IMR-90 (cell line): Measurements from ENCODE around the gene CEACAM1. TPM values are rescaled to one million over a fixed set of nuclear protein-coding genes. Genes with fewer than 3 reads are reported as not detected.

Source experiments
- ATAC-seq: fragments of 200-7000 bp; cut with Tn5 transposase; 2 replicates; pipeline ENCODE4 v1.9.1; 2020; ENCODE audit warnings: low read depth, mild to moderate bottlenecking, moderate library complexity
- BruUV-seq: library from RNA; stranded (reverse); fragments of 400-500 nt; replicated peaks from 2 replicates; lab custom pipeline; 2021; lab: Mats Ljungman, UMichigan
- CTCF ChIA-PET: fragments of 300-600 bp; formaldehyde crosslinking; extraction: SDS; loops from one replicate; lab custom pipeline; 2021; ENCODE audit warnings: antibody characterized with exemption; lab: Yijun Ruan, JAX
- POLR2A ChIA-PET: fragments of 300-600 bp; sonication (Branson Sonifier 250); formaldehyde crosslinking; loops from one replicate; lab custom pipeline; 2022; ENCODE audit warnings: antibody characterized with exemption; ENCODE audit not compliant: unreplicated experiment; lab: Charles Lee
- DNase-seq: peaks from one replicate; pipeline ENCODE4 v3.0.0; 2013
- H2AFZ ChIP-seq: replicated peaks from 2 replicates; pipeline ENCODE3; 2013; ENCODE audit warnings: low read length, mild to moderate bottlenecking; ENCODE audit not compliant: poor library complexity
- H2AK5ac ChIP-seq: 2 replicates; pipeline ENCODE4 v1.6.1; 2013; ENCODE audit warnings: low read depth, low read length, inconsistent platforms
- H2AK9ac ChIP-seq: replicated peaks from 2 replicates; pipeline ENCODE3; 2013; ENCODE audit warnings: mild to moderate bottlenecking, low read depth, low read length, moderate library complexity; ENCODE audit not compliant: poor library complexity
- H2BK120ac ChIP-seq: 2 replicates; pipeline ENCODE4 v1.6.1; 2013; ENCODE audit warnings: low read depth, low read length, inconsistent platforms
- H2BK15ac ChIP-seq: 3 replicates; pipeline ENCODE4 v1.6.1; 2013; ENCODE audit warnings: low read depth, low read length, inconsistent platforms
- H2BK20ac ChIP-seq: 2 replicates; pipeline ENCODE4 v1.6.1; 2013; ENCODE audit warnings: low read depth, mild to moderate bottlenecking, inconsistent platforms, low read length, moderate library complexity
- H2BK5ac ChIP-seq: 2 replicates; pipeline ENCODE4 v1.6.1; 2013; ENCODE audit warnings: mild to moderate bottlenecking, low read depth, low read length, inconsistent platforms; ENCODE audit not compliant: poor library complexity, severe bottlenecking
- H3K14ac ChIP-seq: replicated peaks from 2 replicates; pipeline ENCODE4 v1.6.1; 2013; ENCODE audit warnings: low read depth, low read length, inconsistent platforms
- H3K18ac ChIP-seq: 2 replicates; pipeline ENCODE4 v1.6.1; 2013; ENCODE audit warnings: low read depth, low read length, control low read depth
- H3K23ac ChIP-seq: 2 replicates; pipeline ENCODE4 v1.6.1; 2013; ENCODE audit warnings: low read depth, low read length, inconsistent platforms
- H3K27ac ChIP-seq: 2 replicates; pipeline ENCODE4 v1.5.1; 2013; ENCODE audit warnings: mild to moderate bottlenecking, control low read depth, low read length; ENCODE audit not compliant: insufficient read depth
- H3K27me3 ChIP-seq: 2 replicates; pipeline ENCODE4 v1.6.1; 2013; ENCODE audit warnings: low read length; ENCODE audit not compliant: control insufficient read depth, insufficient read depth
- H3K36me3 ChIP-seq: 2 replicates; pipeline ENCODE4 v1.6.1; 2013; ENCODE audit warnings: low read length, mixed read lengths; ENCODE audit not compliant: control insufficient read depth, insufficient read depth
- H3K4ac ChIP-seq: 2 replicates; pipeline ENCODE4 v1.6.1; 2013; ENCODE audit warnings: low read depth, low read length, inconsistent platforms
- H3K4me1 ChIP-seq: 2 replicates; pipeline ENCODE4 v1.6.1; 2013; ENCODE audit warnings: low read length, mixed read lengths; ENCODE audit not compliant: control insufficient read depth, insufficient read depth
- H3K4me2 ChIP-seq: 2 replicates; pipeline ENCODE4 v1.6.1; 2013; ENCODE audit warnings: low read depth, mild to moderate bottlenecking, control low read depth, low read length, moderate library complexity
- H3K4me3 ChIP-seq: 2 replicates; pipeline ENCODE4 v1.5.1; 2013; ENCODE audit warnings: low read depth, mild to moderate bottlenecking, control low read depth, low read length, moderate library complexity; ENCODE audit not compliant: insufficient read depth
- H3K56ac ChIP-seq: 2 replicates; pipeline ENCODE4 v1.6.1; 2013; ENCODE audit warnings: low read length, inconsistent platforms; ENCODE audit not compliant: insufficient read depth; ENCODE audit errors: extremely low read depth
- H3K79me1 ChIP-seq, 2 experiments: 2 replicates each; pipeline ENCODE4 v1.6.1; 2013; ENCODE audit warnings: low read length in 2 of 2, inconsistent platforms in 1 of 2, low read depth in 1 of 2
- H3K9ac ChIP-seq: 2 replicates; pipeline ENCODE4 v1.6.1; 2013; ENCODE audit warnings: low read depth, low read length, control low read depth
- H3K9me1 ChIP-seq: 2 replicates; pipeline ENCODE4 v1.6.1; 2013; ENCODE audit warnings: low read length, inconsistent platforms; ENCODE audit not compliant: insufficient read depth
- H3K9me3 ChIP-seq: 2 replicates; pipeline ENCODE4 v1.6.1; 2013; ENCODE audit warnings: low read length; ENCODE audit not compliant: control insufficient read depth, insufficient read depth
- H4K20me1 ChIP-seq: 2 replicates; pipeline ENCODE4 v1.6.1; 2013; ENCODE audit warnings: low read length, inconsistent platforms; ENCODE audit not compliant: insufficient read depth
- H4K5ac ChIP-seq: 2 replicates; pipeline ENCODE4 v1.6.1; 2013; ENCODE audit warnings: mild to moderate bottlenecking, low read depth, low read length, control low read depth
- H4K8ac ChIP-seq, 2 experiments: 2 replicates each; pipeline ENCODE4 v1.6.1; 2013; ENCODE audit warnings: low read depth in 2 of 2, low read length in 2 of 2, control low read depth in 1 of 2, inconsistent platforms in 1 of 2
- H4K91ac ChIP-seq: 2 replicates; pipeline ENCODE4 v1.6.1; 2013; ENCODE audit warnings: low read depth, low read length, inconsistent platforms; ENCODE audit not compliant: insufficient read depth
- BHLHE40 ChIP-seq: fragments of 150-350 bp; IDR thresholded peaks from 2 replicates; pipeline ENCODE4 v1.6.1; 2016; ENCODE audit warnings: mild to moderate bottlenecking, low read depth, low read length
- CHD1 ChIP-seq: IDR thresholded peaks from 2 replicates; pipeline ENCODE4 v1.6.1; 2012; ENCODE audit warnings: low read depth, low read length, improper control_type of control experiment
- ELK1 ChIP-seq: fragments of 150-350 bp; IDR thresholded peaks from 2 replicates; pipeline ENCODE4 v1.6.1; 2016; ENCODE audit warnings: low read depth, mild to moderate bottlenecking, low read length, moderate library complexity, borderline replicate concordance
- MXI1 ChIP-seq: IDR thresholded peaks from 2 replicates; pipeline ENCODE4 v1.6.1; 2012; ENCODE audit warnings: low read depth, mild to moderate bottlenecking, low read length, moderate library complexity, borderline replicate concordance
- NFE2L2 ChIP-seq: fragments of 150-350 bp; IDR thresholded peaks from 2 replicates; pipeline ENCODE4 v1.6.1; 2016; ENCODE audit warnings: low read depth, mild to moderate bottlenecking, low read length
- POLR2A ChIP-seq: IDR thresholded peaks from 2 replicates; pipeline ENCODE4 v1.6.1; 2012; ENCODE audit warnings: mild to moderate bottlenecking, low read depth, low read length
- RFX5 ChIP-seq: IDR thresholded peaks from 2 replicates; pipeline ENCODE4 v1.8.0; 2012; ENCODE audit warnings: low read depth, mild to moderate bottlenecking, low read length, moderate library complexity
- SMC3 ChIP-seq: fragments of 150-350 bp; IDR thresholded peaks from 2 replicates; pipeline ENCODE4 v1.6.1; 2016; ENCODE audit warnings: low read depth, mild to moderate bottlenecking, antibody characterized with exemption, low read length, moderate library complexity
- WGBS, 2 experiments: methylation state at CpG; one replicate each; pipeline versions ENCODE4 v1.1.5 to v1.1.7; 2013; ENCODE audit warnings: missing lambda C conversion rate in 2 of 2; ENCODE audit not compliant: insufficient read length in 1 of 2; ENCODE audit errors: extremely low coverage in 2 of 2; 5-methylcytosine and 5-hydroxymethylcytosine counted together
- dilution Hi-C: fragments of 300-500 bp; cut with HindIII; formaldehyde crosslinking; loops from one replicate; pipeline ENCODE4 v1.14.3; 2018; ENCODE audit warnings: low sequenced_read_pairs; ENCODE audit not compliant: unreplicated experiment
- in situ Hi-C: fragments of 300-500 bp; cut with MboI; formaldehyde crosslinking; loops from 3 replicates; pipeline ENCODE4 v1.14.3; 2019; ENCODE audit warnings: low sequenced_read_pairs, inconsistent platforms, mixed read lengths
- intact Hi-C: fragments of 100-400 bp; cut with micrococcal nuclease; formaldehyde crosslinking; loops from 2 replicates; pipeline ENCODE4 v1.10.0; 2022
- polyA plus RNA-seq, 3 experiments: library from polyadenylated mRNA; depleted of rRNA; stranded (reverse); fragments of >200 nt; gene quantifications; 2 replicates each; pipeline ENCODE4 v1.2.3, GENCODE V29; 2012; ENCODE audit warnings: low replicate concordance in 1 of 3
- total RNA-seq: library from RNA; depleted of rRNA; stranded (reverse); fragments of >200 nt; gene quantifications from 2 replicates; pipeline ENCODE4 v1.2.3, GENCODE V29; 2012
- TF ChIP-seq, protein P1 (sequence below): fragments of 150-350 bp; IDR thresholded peaks from 2 replicates; pipeline ENCODE4 v1.6.1; 2017; ENCODE audit warnings: mild to moderate bottlenecking, antibody characterized with exemption, low read length, low read depth

Gene CEACAM1
- total and polyA plus RNA-seq, 2 of the 4 experiments (the other 2 are of a cell fraction): not detected

DNA sequence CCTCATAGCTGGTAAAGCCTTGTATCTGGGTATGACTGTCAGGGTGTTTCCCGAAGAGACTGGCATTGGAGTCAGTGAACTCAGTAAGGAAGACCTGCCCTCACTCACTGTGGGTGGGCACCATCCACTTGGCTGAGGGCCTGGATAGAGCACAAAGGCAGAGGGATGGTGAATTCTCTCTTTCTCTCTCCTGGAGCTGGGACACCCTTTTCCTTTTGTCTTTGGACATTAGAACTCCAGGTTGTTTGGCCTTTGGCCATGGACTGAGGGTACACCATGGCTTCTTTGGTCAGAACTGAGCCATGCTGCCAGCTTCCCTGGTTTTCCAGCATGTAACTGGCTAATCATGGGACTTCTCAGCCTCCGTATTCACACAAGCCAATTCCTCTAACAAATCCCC, 4.6 kb upstream of the CEACAM1 start:
- WGBS, 2 experiments: no CpG with 5 or more reads among the region's 2 CpGs
- Histone ChIP-seq H3K36me3 (no peaks in the 10 kb centered on the region), H3K9me3 (no peaks in the 10 kb centered on the region), H2BK5ac (no peak overlapping the region), H3K27me3 (peaks cover 7% of the 10 kb centered on the region), H4K8ac (no peak overlapping the region), H3K4ac (no peak overlapping the region), H3K27ac (no peak overlapping the region), H2AK9ac (no peak overlapping the region), H4K5ac (no peak overlapping the region), H3K4me2 (no peak overlapping the region), H3K9me1 (no peaks in the 10 kb centered on the region), H4K20me1 (no peaks in the 10 kb centered on the region), H3K4me1 (no peaks in the 10 kb centered on the region), H3K23ac (no peak overlapping the region), H3K4me3 (no peak overlapping the region), H4K91ac (no peak overlapping the region), H2BK20ac (no peak overlapping the region), H2BK120ac (no peak overlapping the region), H2AK5ac (no peak overlapping the region), H2AFZ (no peak overlapping the region), H3K56ac (no peak overlapping the region), H3K18ac (no peak overlapping the region), H3K9ac (no peak overlapping the region), H3K79me1 (no peaks in the 10 kb centered on the region), H2BK15ac (no peak overlapping the region), H3K14ac (no peak overlapping the region)
- DNase-seq (no peak), ATAC-seq (no peak)
- in situ Hi-C loops (no loop called here), intact Hi-C loops (no loop called here), dilution Hi-C loops (no loop called here)
- ChIA-PET CTCF (interaction anchor here (1.0 kb wide), 2 partner anchors 83 to 94 kb away, joined by 3 read pairs; no protein-coding TSS in a partner anchor), POLR2A (no interaction called here)
- TF ChIP-seq NFE2L2 (no peak), SMC3 (no peak), RFX5 (no peak), POLR2A (no peak), CHD1 (no peak), ELK1 (no peak), MXI1 (no peak), BHLHE40 (no peak)
- TF ChIP-seq, protein P1, sequence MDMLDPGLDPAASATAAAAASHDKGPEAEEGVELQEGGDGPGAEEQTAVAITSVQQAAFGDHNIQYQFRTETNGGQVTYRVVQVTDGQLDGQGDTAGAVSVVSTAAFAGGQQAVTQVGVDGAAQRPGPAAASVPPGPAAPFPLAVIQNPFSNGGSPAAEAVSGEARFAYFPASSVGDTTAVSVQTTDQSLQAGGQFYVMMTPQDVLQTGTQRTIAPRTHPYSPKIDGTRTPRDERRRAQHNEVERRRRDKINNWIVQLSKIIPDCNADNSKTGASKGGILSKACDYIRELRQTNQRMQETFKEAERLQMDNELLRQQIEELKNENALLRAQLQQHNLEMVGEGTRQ: no peak
- no TSS peak for BruUV-seq
